ENCODE results near the gene RASIP1.
"Not testable (repeated sequence)": the region's sequence is repeated elsewhere in the genome, so short reads cannot be mapped to it uniquely, and the experiment has no call there.

Gene RASIP1

DNA sequence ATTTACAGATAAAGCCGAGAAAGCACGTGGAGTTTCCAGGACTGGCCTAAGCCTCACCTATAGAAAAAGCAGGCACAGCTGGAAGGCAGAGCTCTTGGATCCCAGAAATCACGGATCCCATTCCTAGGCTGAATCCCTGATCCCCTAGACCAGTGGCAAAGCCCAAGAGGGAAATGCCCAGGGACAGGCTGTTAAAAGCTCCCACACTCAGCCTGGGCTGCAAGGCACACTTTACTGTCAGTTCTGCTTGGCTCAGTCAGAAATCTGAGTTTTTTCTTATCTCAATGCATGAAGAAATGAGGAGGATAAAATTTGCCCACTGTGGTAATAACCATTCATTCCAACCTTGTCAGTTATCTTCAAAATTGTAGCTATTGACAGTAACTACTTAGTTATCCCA is 52.6 kb downstream of the RASIP1 start:
- H3K9me3 ChIP-seq (ENCODE audit: control extremely low read depth in 1 of 5, control insufficient read depth in 4 of 5, insufficient read depth in 2 of 5, low read depth in 1 of 5, low read length in 4 of 5), result no peaks in the 10 kb centered on the region
- CTCF ChIA-PET, result interaction anchor here (0.6 to 2.0 kb wide), 3 partner anchors 13 to 100 kb away, joined by 3 to 5 read pairs (median 4); no protein-coding TSS in a partner anchor
- POLR2A ChIA-PET, result no interaction called here
- no peak overlapping the region for H3K27ac ChIP-seq (ENCODE audit: insufficient read depth in 1 of 2, low read depth in 1 of 2, low read length in 2 of 2, poor library complexity in 1 of 2, severe bottlenecking in 2 of 2)
- no peak overlapping the region for H3K4me3 ChIP-seq (ENCODE audit: control insufficient read depth in 1 of 7, extremely low read depth in 1 of 7, insufficient read depth in 4 of 7, low read depth in 2 of 7, low read length in 6 of 7)
- WGBS (ENCODE audit: insufficient coverage), result 90% methylated on average over 3 of the region's 3 CpGs
- no peaks in the 10 kb centered on the region for H3K36me3 ChIP-seq (ENCODE audit: control insufficient read depth in 4 of 4, insufficient read depth in 4 of 4, low read length in 3 of 4)
- no peaks in the 10 kb centered on the region for H3K27me3 ChIP-seq (replicated peaks in 2 of 5; ENCODE audit: control insufficient read depth in 4 of 5, insufficient read depth in 5 of 5, low read length in 4 of 5)
- peaks cover 0 to 3% (median 0%) of the 10 kb centered on the region in 4 experiments for H3K4me1 ChIP-seq (ENCODE audit: control extremely low read depth in 1 of 4, control insufficient read depth in 4 of 4, insufficient read depth in 4 of 4, low read length in 3 of 4)
- DNase-seq, result no peak

DNA sequence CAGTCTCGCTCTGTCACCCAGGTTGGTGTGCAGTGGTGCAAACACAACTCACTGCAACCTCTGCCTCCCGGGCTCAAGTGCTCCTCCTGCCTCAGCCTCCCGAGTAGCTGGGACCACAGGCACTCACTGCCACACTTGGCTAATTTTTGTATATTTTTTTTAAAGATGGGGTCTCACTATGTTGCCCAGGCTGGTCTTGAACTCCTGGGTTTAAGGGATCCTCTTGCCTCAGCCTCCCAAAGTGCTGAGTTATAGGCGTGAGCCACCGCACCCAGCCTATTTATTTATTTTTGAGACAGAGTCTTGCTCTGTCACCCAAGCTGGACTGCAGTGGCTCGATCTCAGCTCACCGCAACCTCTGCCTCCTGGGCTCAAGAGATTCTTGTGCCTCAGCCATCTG is 53.8 kb downstream of the RASIP1 start:
- H3K9me3 ChIP-seq (ENCODE audit: control extremely low read depth in 1 of 5, control insufficient read depth in 4 of 5, insufficient read depth in 2 of 5, low read depth in 1 of 5, low read length in 4 of 5); H3K27ac ChIP-seq (ENCODE audit: insufficient read depth in 1 of 2, low read depth in 1 of 2, low read length in 2 of 2, poor library complexity in 1 of 2, severe bottlenecking in 2 of 2); H3K27me3 ChIP-seq (replicated peaks in 2 of 5; ENCODE audit: control insufficient read depth in 4 of 5, insufficient read depth in 5 of 5, low read length in 4 of 5); POLR2A ChIA-PET; H3K36me3 ChIP-seq (ENCODE audit: control insufficient read depth in 4 of 4, insufficient read depth in 4 of 4, low read length in 3 of 4); H3K4me3 ChIP-seq (ENCODE audit: control insufficient read depth in 1 of 7, extremely low read depth in 1 of 7, insufficient read depth in 4 of 7, low read depth in 2 of 7, low read length in 6 of 7); DNase-seq; H3K4me1 ChIP-seq (ENCODE audit: control extremely low read depth in 1 of 4, control insufficient read depth in 4 of 4, insufficient read depth in 4 of 4, low read length in 3 of 4): not testable (repeated sequence)
- 95% methylated on average over 4 of the region's 7 CpGs for WGBS (ENCODE audit: insufficient coverage)
- CTCF ChIA-PET, result interaction anchor here (1.3 kb wide), 1 partner anchor 12 kb away, joined by 4 read pairs; no protein-coding TSS in a partner anchor

- POLR2A ChIA-PET, result no interaction called here
Observed at GRCh38 chr19:48686088-48686487, 54.3 kb downstream of the RASIP1 start.

GRCh38 chr19:48685583-48685982 is 54.8 kb downstream of the RASIP1 start:
- H3K4me3 ChIP-seq (ENCODE audit: control insufficient read depth in 1 of 7, extremely low read depth in 1 of 7, insufficient read depth in 4 of 7, low read depth in 2 of 7, low read length in 6 of 7), result no peak overlapping the region
- WGBS (ENCODE audit: insufficient coverage), result 97% methylated on average over 8 of the region's 9 CpGs
- H3K27me3 ChIP-seq (replicated peaks in 2 of 5; ENCODE audit: control insufficient read depth in 4 of 5, insufficient read depth in 5 of 5, low read length in 4 of 5), result no peaks in the 10 kb centered on the region
- H3K9me3 ChIP-seq (ENCODE audit: control extremely low read depth in 1 of 5, control insufficient read depth in 4 of 5, insufficient read depth in 2 of 5, low read depth in 1 of 5, low read length in 4 of 5), result no peaks in the 10 kb centered on the region
- ChIA-PET CTCF (interaction anchor here (1.3 kb wide), 1 partner anchor 11 kb away, joined by 4 read pairs; no protein-coding TSS in a partner anchor), POLR2A (no interaction called here)
- H3K36me3 ChIP-seq (ENCODE audit: control insufficient read depth in 4 of 4, insufficient read depth in 4 of 4, low read length in 3 of 4), result no peaks in the 10 kb centered on the region
- peaks cover 0 to 9% (median 2%) of the 10 kb centered on the region in 4 experiments for H3K4me1 ChIP-seq (ENCODE audit: control extremely low read depth in 1 of 4, control insufficient read depth in 4 of 4, insufficient read depth in 4 of 4, low read length in 3 of 4)
- no peak overlapping the region for H3K27ac ChIP-seq (ENCODE audit: insufficient read depth in 1 of 2, low read depth in 1 of 2, low read length in 2 of 2, poor library complexity in 1 of 2, severe bottlenecking in 2 of 2)
- DNase-seq, result no peak

More at GRCh38 chr19:48686088-48686487, 54.3 kb downstream of the RASIP1 start:
- Histone ChIP-seq H3K9me3 (ENCODE audit: control extremely low read depth in 1 of 5, control insufficient read depth in 4 of 5, insufficient read depth in 2 of 5, low read depth in 1 of 5, low read length in 4 of 5) (no peaks in the 10 kb centered on the region), H3K4me3 (ENCODE audit: control insufficient read depth in 1 of 7, extremely low read depth in 1 of 7, insufficient read depth in 4 of 7, low read depth in 2 of 7, low read length in 6 of 7) (no peak overlapping the region), H3K4me1 (ENCODE audit: control extremely low read depth in 1 of 4, control insufficient read depth in 4 of 4, insufficient read depth in 4 of 4, low read length in 3 of 4) (peaks cover 0 to 4% (median 2%) of the 10 kb centered on the region in 4 experiments), H3K27me3 (replicated peaks in 2 of 5; ENCODE audit: control insufficient read depth in 4 of 5, insufficient read depth in 5 of 5, low read length in 4 of 5) (no peaks in the 10 kb centered on the region), H3K36me3 (ENCODE audit: control insufficient read depth in 4 of 4, insufficient read depth in 4 of 4, low read length in 3 of 4) (no peaks in the 10 kb centered on the region), H3K27ac (ENCODE audit: insufficient read depth in 1 of 2, low read depth in 1 of 2, low read length in 2 of 2, poor library complexity in 1 of 2, severe bottlenecking in 2 of 2) (no peak overlapping the region)
- CTCF ChIA-PET, result interaction anchor here (1.3 kb wide), 1 partner anchor 12 kb away, joined by 4 read pairs; no protein-coding TSS in a partner anchor
- WGBS (ENCODE audit: insufficient coverage), result 100% methylated on average over 3 of the region's 3 CpGs
- DNase-seq, result no peak

DNA sequence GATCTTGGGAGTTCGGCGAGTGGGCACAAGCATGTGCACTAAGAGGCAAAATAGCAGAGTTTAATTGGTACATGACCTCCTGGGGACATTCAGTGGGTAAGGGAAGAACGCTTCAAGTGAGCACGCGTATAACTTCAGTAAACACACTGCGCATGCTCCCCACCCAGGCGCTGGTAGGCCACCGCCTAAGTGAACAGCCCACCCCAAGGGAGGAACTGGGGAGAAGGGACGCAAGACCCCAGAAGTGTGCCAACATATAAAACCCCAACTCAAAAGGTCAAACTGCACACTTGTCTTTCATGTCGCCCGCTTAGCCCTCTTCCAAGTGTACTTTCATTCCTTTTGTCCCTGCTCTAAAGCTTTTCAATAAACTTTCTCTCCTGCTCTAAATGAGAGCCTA is 57.1 kb downstream of the RASIP1 start:
- Histone ChIP-seq H3K27ac (ENCODE audit: insufficient read depth in 1 of 2, low read depth in 1 of 2, low read length in 2 of 2, poor library complexity in 1 of 2, severe bottlenecking in 2 of 2) (no peak overlapping the region), H3K4me1 (ENCODE audit: control extremely low read depth in 1 of 4, control insufficient read depth in 4 of 4, insufficient read depth in 4 of 4, low read length in 3 of 4) (peaks cover 0 to 10% (median 2%) of the 10 kb centered on the region in 4 experiments), H3K9me3 (ENCODE audit: control extremely low read depth in 1 of 5, control insufficient read depth in 4 of 5, insufficient read depth in 2 of 5, low read depth in 1 of 5, low read length in 4 of 5) (no peaks in the 10 kb centered on the region), H3K4me3 (ENCODE audit: control insufficient read depth in 1 of 7, extremely low read depth in 1 of 7, insufficient read depth in 4 of 7, low read depth in 2 of 7, low read length in 6 of 7) (peak overlapping the region in 5 of 7 experiments; percentile 10 to 67 (median 45)), H3K27me3 (replicated peaks in 2 of 5; ENCODE audit: control insufficient read depth in 4 of 5, insufficient read depth in 5 of 5, low read length in 4 of 5) (no peaks in the 10 kb centered on the region), H3K36me3 (ENCODE audit: control insufficient read depth in 4 of 4, insufficient read depth in 4 of 4, low read length in 3 of 4) (no peaks in the 10 kb centered on the region)
- DNase-seq, result peak; percentile 52 to 68 (median 65)
- ChIA-PET POLR2A (no interaction called here), CTCF (interaction anchor here (0.7 kb wide), 1 partner anchor 8 kb away, joined by 3 read pairs; no protein-coding TSS in a partner anchor)
- 71% methylated on average over 11 of the region's 11 CpGs for WGBS (ENCODE audit: insufficient coverage)

DNA sequence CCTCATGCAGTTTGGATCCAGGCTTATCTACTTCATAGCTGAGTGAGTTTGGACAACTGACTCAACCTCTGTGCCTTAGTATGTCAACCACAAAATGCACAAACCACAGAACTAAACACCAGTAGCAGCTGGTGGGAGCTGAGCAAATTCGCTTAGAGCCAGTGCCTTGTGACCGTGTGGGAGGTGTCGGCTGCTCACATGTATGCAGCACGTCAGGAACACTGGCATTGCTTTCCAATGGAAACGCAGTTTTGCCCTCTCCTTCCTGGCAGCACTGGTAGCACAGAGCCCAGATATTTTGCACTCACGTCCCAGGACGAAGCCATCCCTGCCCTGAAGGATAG is 59.3 kb downstream of the RASIP1 start:
- Histone ChIP-seq H3K27me3 (replicated peaks in 2 of 5; ENCODE audit: control insufficient read depth in 4 of 5, insufficient read depth in 5 of 5, low read length in 4 of 5) (no peaks in the 10 kb centered on the region), H3K4me3 (ENCODE audit: control insufficient read depth in 1 of 7, extremely low read depth in 1 of 7, insufficient read depth in 4 of 7, low read depth in 2 of 7, low read length in 6 of 7) (no peak overlapping the region), H3K9me3 (ENCODE audit: control extremely low read depth in 1 of 5, control insufficient read depth in 4 of 5, insufficient read depth in 2 of 5, low read depth in 1 of 5, low read length in 4 of 5) (no peaks in the 10 kb centered on the region), H3K4me1 (ENCODE audit: control extremely low read depth in 1 of 4, control insufficient read depth in 4 of 4, insufficient read depth in 4 of 4, low read length in 3 of 4) (peaks cover 0 to 10% (median 2%) of the 10 kb centered on the region in 4 experiments), H3K36me3 (ENCODE audit: control insufficient read depth in 4 of 4, insufficient read depth in 4 of 4, low read length in 3 of 4) (no peaks in the 10 kb centered on the region), H3K27ac (ENCODE audit: insufficient read depth in 1 of 2, low read depth in 1 of 2, low read length in 2 of 2, poor library complexity in 1 of 2, severe bottlenecking in 2 of 2) (no peak overlapping the region)
- ChIA-PET POLR2A (no interaction called here), CTCF (no interaction called here)
- peak in 1 of 3 donors; percentile 33 for DNase-seq
- WGBS (ENCODE audit: insufficient coverage), result 93% methylated on average over 5 of the region's 7 CpGs

DNA sequence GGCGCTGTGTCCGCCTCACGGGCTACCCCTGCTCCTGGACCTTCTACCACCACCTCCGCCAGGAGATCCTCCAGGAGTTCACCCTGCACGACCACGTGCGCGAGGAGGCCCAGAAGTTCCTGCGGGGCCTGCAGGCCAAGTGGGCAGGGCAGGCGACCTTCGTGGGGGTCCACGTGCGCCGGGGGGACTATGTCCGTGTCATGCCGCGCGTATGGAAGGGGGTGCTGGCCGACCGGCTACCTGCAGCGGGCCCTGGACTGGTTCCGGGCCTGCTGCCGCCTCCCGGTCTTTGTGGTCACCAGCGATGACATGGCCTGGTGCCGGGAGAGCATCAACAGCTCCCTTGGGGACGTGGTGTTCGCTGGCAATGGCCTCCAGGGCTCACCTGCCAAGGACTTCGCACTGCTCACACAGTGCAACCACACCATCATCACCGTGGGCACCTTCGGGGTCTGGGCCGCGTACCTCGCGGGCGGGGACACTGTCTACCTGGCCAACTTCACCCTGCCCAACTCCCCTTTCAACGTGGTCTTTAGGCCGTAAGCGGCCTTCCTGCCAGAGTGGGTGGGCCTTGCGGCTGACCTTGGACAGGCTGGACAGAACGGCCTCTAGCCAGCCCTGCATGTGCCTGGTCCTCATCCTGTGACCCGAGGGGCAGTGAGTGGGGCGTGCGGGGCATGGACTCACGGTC is 59.8 kb downstream of the RASIP1 start:
- DNase-seq, result no peak
- WGBS (ENCODE audit: insufficient coverage), result 92% methylated on average over 44 of the region's 45 CpGs
- no peak overlapping the region for H3K27ac ChIP-seq (ENCODE audit: insufficient read depth in 1 of 2, low read depth in 1 of 2, low read length in 2 of 2, poor library complexity in 1 of 2, severe bottlenecking in 2 of 2)
- no peaks in the 10 kb centered on the region for H3K9me3 ChIP-seq (ENCODE audit: control extremely low read depth in 1 of 5, control insufficient read depth in 4 of 5, insufficient read depth in 2 of 5, low read depth in 1 of 5, low read length in 4 of 5)
- no peaks in the 10 kb centered on the region for H3K36me3 ChIP-seq (ENCODE audit: control insufficient read depth in 4 of 4, insufficient read depth in 4 of 4, low read length in 3 of 4)
- ChIA-PET POLR2A (no interaction called here), CTCF (no interaction called here)
- no peaks in the 10 kb centered on the region for H3K27me3 ChIP-seq (replicated peaks in 2 of 5; ENCODE audit: control insufficient read depth in 4 of 5, insufficient read depth in 5 of 5, low read length in 4 of 5)
- H3K4me1 ChIP-seq (ENCODE audit: control extremely low read depth in 1 of 4, control insufficient read depth in 4 of 4, insufficient read depth in 4 of 4, low read length in 3 of 4), result peaks cover 0 to 10% (median 2%) of the 10 kb centered on the region in 4 experiments
- H3K4me3 ChIP-seq (ENCODE audit: control insufficient read depth in 1 of 7, extremely low read depth in 1 of 7, insufficient read depth in 4 of 7, low read depth in 2 of 7, low read length in 6 of 7), result no peak overlapping the region

All from common myeloid progenitor, CD34-positive (primary cell).